Measurements from ENCODE around the gene SIK2. TPM values are rescaled to one million over a fixed set of nuclear protein-coding genes. Genes with fewer than 3 reads are reported as not detected.

Gene SIK2
- total and polyA plus RNA-seq, 10 donors = 1.7 to 23.8 (median 14.9) TPM

- H3K36me3 ChIP-seq = no peaks in the 10 kb centered on the region
- H3K9me3 ChIP-seq = no peaks in the 10 kb centered on the region
- no peaks in the 10 kb centered on the region for H3K4me1 ChIP-seq
- intact Hi-C loops (cut with DNase I; ENCODE audit: low total_unique reads) = no loop called here
- TF ChIP-seq POLR2AphosphoS5 (IDR thresholded peaks at IDR 0.05) (no peak), POLR2A (IDR thresholded peaks at IDR 0.05) (no peak)
- TF ChIP-seq, protein P1, sequence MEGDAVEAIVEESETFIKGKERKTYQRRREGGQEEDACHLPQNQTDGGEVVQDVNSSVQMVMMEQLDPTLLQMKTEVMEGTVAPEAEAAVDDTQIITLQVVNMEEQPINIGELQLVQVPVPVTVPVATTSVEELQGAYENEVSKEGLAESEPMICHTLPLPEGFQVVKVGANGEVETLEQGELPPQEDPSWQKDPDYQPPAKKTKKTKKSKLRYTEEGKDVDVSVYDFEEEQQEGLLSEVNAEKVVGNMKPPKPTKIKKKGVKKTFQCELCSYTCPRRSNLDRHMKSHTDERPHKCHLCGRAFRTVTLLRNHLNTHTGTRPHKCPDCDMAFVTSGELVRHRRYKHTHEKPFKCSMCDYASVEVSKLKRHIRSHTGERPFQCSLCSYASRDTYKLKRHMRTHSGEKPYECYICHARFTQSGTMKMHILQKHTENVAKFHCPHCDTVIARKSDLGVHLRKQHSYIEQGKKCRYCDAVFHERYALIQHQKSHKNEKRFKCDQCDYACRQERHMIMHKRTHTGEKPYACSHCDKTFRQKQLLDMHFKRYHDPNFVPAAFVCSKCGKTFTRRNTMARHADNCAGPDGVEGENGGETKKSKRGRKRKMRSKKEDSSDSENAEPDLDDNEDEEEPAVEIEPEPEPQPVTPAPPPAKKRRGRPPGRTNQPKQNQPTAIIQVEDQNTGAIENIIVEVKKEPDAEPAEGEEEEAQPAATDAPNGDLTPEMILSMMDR (IDR thresholded peaks at IDR 0.05 in 8 of 11, conservative IDR thresholded peaks at IDR 0.05 in 3 of 11) = no peak
- 96 to 100% (median 100%) methylated on average over 1 of the region's 1 CpG for WGBS, 5 donors
- no peak overlapping the region for H3K27ac ChIP-seq
- no peak for DNase-seq
- H3K4me3 ChIP-seq = no peak overlapping the region
- H3K27me3 ChIP-seq (replicated peaks in 1 of 7) = no peaks in the 10 kb centered on the region
Measured at GRCh38 chr11:111581341-111581740, 20.9 kb upstream of the SIK2 start.

- no peak for DNase-seq
- Histone ChIP-seq H3K27me3 (replicated peaks in 1 of 7) (no peaks in the 10 kb centered on the region), H3K27ac (no peak overlapping the region), H3K4me3 (no peak overlapping the region), H3K9me3 (no peaks in the 10 kb centered on the region), H3K4me1 (no peaks in the 10 kb centered on the region), H3K36me3 (no peaks in the 10 kb centered on the region)
- TF ChIP-seq, protein P1 (IDR thresholded peaks at IDR 0.05 in 8 of 11, conservative IDR thresholded peaks at IDR 0.05 in 3 of 11) = no peak
- TF ChIP-seq POLR2AphosphoS5 (IDR thresholded peaks at IDR 0.05) (no peak), POLR2A (IDR thresholded peaks at IDR 0.05) (no peak)
- intact Hi-C loops (cut with DNase I; ENCODE audit: low total_unique reads) = no loop called here
Measured at GRCh38 chr11:111582163-111582562, 20.1 kb upstream of the SIK2 start.

DNA sequence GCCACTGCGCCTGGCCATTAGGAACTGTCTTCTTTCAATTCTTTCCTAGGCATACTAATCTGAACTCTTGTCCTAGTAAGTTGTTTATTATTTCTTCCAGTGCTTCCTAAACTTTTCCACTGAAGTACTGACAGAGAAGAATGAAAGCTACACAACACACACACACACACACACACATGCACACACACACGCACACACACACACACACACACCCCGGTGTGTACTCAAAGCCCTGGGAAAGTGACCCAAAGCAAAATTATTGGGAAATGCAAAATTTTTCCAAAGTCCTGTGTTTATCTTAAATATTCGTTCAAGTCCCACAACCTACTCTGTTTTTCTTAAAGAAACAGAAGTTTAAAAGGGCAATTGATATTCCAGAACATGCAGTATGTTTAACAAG is 19.4 kb upstream of the SIK2 start:
- no peaks in the 10 kb centered on the region for H3K4me1 ChIP-seq
- H3K27me3 ChIP-seq (replicated peaks in 1 of 7) = no peaks in the 10 kb centered on the region
- intact Hi-C loops (cut with DNase I; ENCODE audit: low total_unique reads) = no loop called here
- H3K4me3 ChIP-seq = no peak overlapping the region
- TF ChIP-seq POLR2AphosphoS5 (IDR thresholded peaks at IDR 0.05) = no peak
- TF ChIP-seq POLR2A (IDR thresholded peaks at IDR 0.05) = no peak
- TF ChIP-seq, protein P1 (IDR thresholded peaks at IDR 0.05 in 8 of 11, conservative IDR thresholded peaks at IDR 0.05 in 3 of 11) = no peak
- H3K27ac ChIP-seq = no peak overlapping the region
- WGBS, 5 donors = 73 to 83% (median 78%) methylated on average over 4 of the region's 4 CpGs
- DNase-seq = no peak
- H3K9me3 ChIP-seq = no peaks in the 10 kb centered on the region
- no peaks in the 10 kb centered on the region for H3K36me3 ChIP-seq

- DNase-seq = no peak
- intact Hi-C loops (cut with DNase I; ENCODE audit: low total_unique reads) = loop anchor here (5.0 kb wide), 1 partner anchor 257 kb away; no protein-coding TSS in a partner anchor
- Histone ChIP-seq H3K36me3 (no peaks in the 10 kb centered on the region), H3K27ac (no peak overlapping the region), H3K4me1 (no peaks in the 10 kb centered on the region), H3K4me3 (no peak overlapping the region), H3K9me3 (no peaks in the 10 kb centered on the region), H3K27me3 (replicated peaks in 1 of 7) (no peaks in the 10 kb centered on the region)
- WGBS, 5 donors = 41 to 44% (median 42%) methylated on average over 2 of the region's 2 CpGs
- TF ChIP-seq POLR2A (IDR thresholded peaks at IDR 0.05) (no peak), POLR2AphosphoS5 (IDR thresholded peaks at IDR 0.05) (no peak)
- TF ChIP-seq, protein P1 (IDR thresholded peaks at IDR 0.05 in 8 of 11, conservative IDR thresholded peaks at IDR 0.05 in 3 of 11) = no peak
Measured at GRCh38 chr11:111585371-111585770, 16.9 kb upstream of the SIK2 start.

All from spleen (tissue), 11 donors.